Hepatic stellate cell (primary cell): ENCODE measurements around the gene CD28.
"Not testable (repeated sequence)": the region's sequence is repeated elsewhere in the genome, so short reads cannot be mapped to it uniquely, and the experiment has no call there.

Experiments used
- DNase-seq: peaks from one replicate; pipeline ENCODE4 v3.0.0; 2011; ENCODE audit warnings: low spot score

Gene CD28

GRCh38 chr2:203687165-203687564 is 19.3 kb upstream of the CD28 start:
- no peak for DNase-seq

GRCh38 chr2:203688798-203689197 is 17.6 kb upstream of the CD28 start:
- peak; percentile 41 for DNase-seq

- DNase-seq, result no peak
These were observed 16.9 kb upstream of the CD28 start for GRCh38 chr2:203689426-203690116.

GRCh38 chr2:203690117-203690431 is 16.4 kb upstream of the CD28 start:
- no peak for DNase-seq

- DNase-seq, result no peak
These were observed 15.9 kb upstream of the CD28 start for GRCh38 chr2:203690441-203691047.

- DNase-seq, result no peak
These were observed 15.3 kb upstream of the CD28 start for GRCh38 chr2:203691149-203691548.

- DNase-seq, result no peak
These were observed 14.3 kb upstream of the CD28 start for GRCh38 chr2:203692031-203692710.

- DNase-seq, result no peak
These were observed 13.1 kb upstream of the CD28 start for GRCh38 chr2:203693242-203693879.

- DNase-seq, result no peak
These were observed 12.2 kb upstream of the CD28 start for GRCh38 chr2:203694191-203694590.

GRCh38 chr2:203697190-203697589 is 9.2 kb upstream of the CD28 start:
- no peak for DNase-seq

- not testable (repeated sequence) for DNase-seq
These were observed 8.7 kb upstream of the CD28 start for GRCh38 chr2:203697763-203698162.

GRCh38 chr2:203698410-203698809 is 8.0 kb upstream of the CD28 start:
- DNase-seq, result not testable (repeated sequence)

GRCh38 chr2:203704430-203704829 is 2.0 kb upstream of the CD28 start:
- no peak for DNase-seq

- DNase-seq, result no peak
These were observed 1.3 kb upstream of the CD28 start for GRCh38 chr2:203705178-203705577.

- DNase-seq, result no peak
These were observed 1.1 kb downstream of the CD28 start for GRCh38 chr2:203707530-203707929.

GRCh38 chr2:203708846-203709396 is 2.5 kb downstream of the CD28 start:
- no peak for DNase-seq

GRCh38 chr2:203709416-203710040 is 3.1 kb downstream of the CD28 start:
- no peak for DNase-seq

- DNase-seq, result no peak
These were observed 3.8 kb downstream of the CD28 start for GRCh38 chr2:203710226-203710625.

GRCh38 chr2:203710952-203711351 is 4.5 kb downstream of the CD28 start:
- DNase-seq, result no peak

- DNase-seq, result no peak
These were observed 5.0 kb downstream of the CD28 start for GRCh38 chr2:203711399-203711798.

GRCh38 chr2:203713381-203713780 is 6.9 kb downstream of the CD28 start:
- no peak for DNase-seq

- DNase-seq, result no peak
These were observed 7.7 kb downstream of the CD28 start for GRCh38 chr2:203714112-203714511.
